Measurements from ENCODE around the gene ZNF718. TPM values are rescaled to one million over a fixed set of nuclear protein-coding genes. Genes with fewer than 3 reads are reported as not detected.

Gene ZNF718
- polyA plus RNA-seq, 1 donor from 2014 or later: 11.4 TPM

- H3K27me3 ChIP-seq (ENCODE audit: insufficient read depth, low read depth, low read length): peaks cover 3% of the 10 kb centered on the region
- TF ChIP-seq EZH2 (IDR thresholded peaks at IDR 0.05; ENCODE audit: borderline replicate concordance, insufficient read depth, low read length, poor library complexity, severe bottlenecking) (no peak), MXI1 (conservative IDR thresholded peaks at IDR 0.05; ENCODE audit: poor library complexity, severe bottlenecking) (no peak), SMC3 (conservative IDR thresholded peaks at IDR 0.05; ENCODE audit: poor library complexity) (no peak), EP300 (conservative IDR thresholded peaks at IDR 0.05; ENCODE audit: poor library complexity, severe bottlenecking) (no peak), RAD21 (conservative IDR thresholded peaks at IDR 0.05) (no peak), TAF1 (IDR thresholded peaks at IDR 0.05; ENCODE audit: low read depth) (no peak), POLR2AphosphoS5 (IDR thresholded peaks at IDR 0.05) (no peak)
- TF ChIP-seq, protein P1, sequence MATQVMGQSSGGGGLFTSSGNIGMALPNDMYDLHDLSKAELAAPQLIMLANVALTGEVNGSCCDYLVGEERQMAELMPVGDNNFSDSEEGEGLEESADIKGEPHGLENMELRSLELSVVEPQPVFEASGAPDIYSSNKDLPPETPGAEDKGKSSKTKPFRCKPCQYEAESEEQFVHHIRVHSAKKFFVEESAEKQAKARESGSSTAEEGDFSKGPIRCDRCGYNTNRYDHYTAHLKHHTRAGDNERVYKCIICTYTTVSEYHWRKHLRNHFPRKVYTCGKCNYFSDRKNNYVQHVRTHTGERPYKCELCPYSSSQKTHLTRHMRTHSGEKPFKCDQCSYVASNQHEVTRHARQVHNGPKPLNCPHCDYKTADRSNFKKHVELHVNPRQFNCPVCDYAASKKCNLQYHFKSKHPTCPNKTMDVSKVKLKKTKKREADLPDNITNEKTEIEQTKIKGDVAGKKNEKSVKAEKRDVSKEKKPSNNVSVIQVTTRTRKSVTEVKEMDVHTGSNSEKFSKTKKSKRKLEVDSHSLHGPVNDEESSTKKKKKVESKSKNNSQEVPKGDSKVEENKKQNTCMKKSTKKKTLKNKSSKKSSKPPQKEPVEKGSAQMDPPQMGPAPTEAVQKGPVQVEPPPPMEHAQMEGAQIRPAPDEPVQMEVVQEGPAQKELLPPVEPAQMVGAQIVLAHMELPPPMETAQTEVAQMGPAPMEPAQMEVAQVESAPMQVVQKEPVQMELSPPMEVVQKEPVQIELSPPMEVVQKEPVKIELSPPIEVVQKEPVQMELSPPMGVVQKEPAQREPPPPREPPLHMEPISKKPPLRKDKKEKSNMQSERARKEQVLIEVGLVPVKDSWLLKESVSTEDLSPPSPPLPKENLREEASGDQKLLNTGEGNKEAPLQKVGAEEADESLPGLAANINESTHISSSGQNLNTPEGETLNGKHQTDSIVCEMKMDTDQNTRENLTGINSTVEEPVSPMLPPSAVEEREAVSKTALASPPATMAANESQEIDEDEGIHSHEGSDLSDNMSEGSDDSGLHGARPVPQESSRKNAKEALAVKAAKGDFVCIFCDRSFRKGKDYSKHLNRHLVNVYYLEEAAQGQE (IDR thresholded peaks at IDR 0.05; ENCODE audit: borderline replicate concordance): no peak
- TF ChIP-seq, protein P2, sequence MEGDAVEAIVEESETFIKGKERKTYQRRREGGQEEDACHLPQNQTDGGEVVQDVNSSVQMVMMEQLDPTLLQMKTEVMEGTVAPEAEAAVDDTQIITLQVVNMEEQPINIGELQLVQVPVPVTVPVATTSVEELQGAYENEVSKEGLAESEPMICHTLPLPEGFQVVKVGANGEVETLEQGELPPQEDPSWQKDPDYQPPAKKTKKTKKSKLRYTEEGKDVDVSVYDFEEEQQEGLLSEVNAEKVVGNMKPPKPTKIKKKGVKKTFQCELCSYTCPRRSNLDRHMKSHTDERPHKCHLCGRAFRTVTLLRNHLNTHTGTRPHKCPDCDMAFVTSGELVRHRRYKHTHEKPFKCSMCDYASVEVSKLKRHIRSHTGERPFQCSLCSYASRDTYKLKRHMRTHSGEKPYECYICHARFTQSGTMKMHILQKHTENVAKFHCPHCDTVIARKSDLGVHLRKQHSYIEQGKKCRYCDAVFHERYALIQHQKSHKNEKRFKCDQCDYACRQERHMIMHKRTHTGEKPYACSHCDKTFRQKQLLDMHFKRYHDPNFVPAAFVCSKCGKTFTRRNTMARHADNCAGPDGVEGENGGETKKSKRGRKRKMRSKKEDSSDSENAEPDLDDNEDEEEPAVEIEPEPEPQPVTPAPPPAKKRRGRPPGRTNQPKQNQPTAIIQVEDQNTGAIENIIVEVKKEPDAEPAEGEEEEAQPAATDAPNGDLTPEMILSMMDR (IDR thresholded peaks at IDR 0.05; ENCODE audit: poor library complexity, severe bottlenecking): no peak
- H3K9me2 ChIP-seq (ENCODE audit: insufficient read depth, low read length): no peaks in the 10 kb centered on the region
- no peak overlapping the region for H3K4me2 ChIP-seq (ENCODE audit: low read length)
- no peaks in the 10 kb centered on the region for H3K36me3 ChIP-seq (ENCODE audit: insufficient read depth, low read length)
- H3K4me3 ChIP-seq (ENCODE audit: low read length): no peak overlapping the region
- H3K9ac ChIP-seq (ENCODE audit: low read length): no peak overlapping the region
- no peaks in the 10 kb centered on the region for H3K9me3 ChIP-seq (ENCODE audit: low read length)
- no peaks in the 10 kb centered on the region for H3F3A ChIP-seq (ENCODE audit: insufficient read depth, low read length, poor library complexity, severe bottlenecking)
- H3K27ac ChIP-seq (ENCODE audit: low read length): no peak overlapping the region
- H3K79me2 ChIP-seq (replicated peaks; ENCODE audit: insufficient read depth, low read length): no peaks in the 10 kb centered on the region
- no peaks in the 10 kb centered on the region for H4K20me1 ChIP-seq (ENCODE audit: insufficient read depth)
- no peak overlapping the region for H2AFZ ChIP-seq (ENCODE audit: low read depth, low read length)
These were observed 10.2 kb upstream of the ZNF718 start for GRCh38 chr4:114149-114548.

DNA sequence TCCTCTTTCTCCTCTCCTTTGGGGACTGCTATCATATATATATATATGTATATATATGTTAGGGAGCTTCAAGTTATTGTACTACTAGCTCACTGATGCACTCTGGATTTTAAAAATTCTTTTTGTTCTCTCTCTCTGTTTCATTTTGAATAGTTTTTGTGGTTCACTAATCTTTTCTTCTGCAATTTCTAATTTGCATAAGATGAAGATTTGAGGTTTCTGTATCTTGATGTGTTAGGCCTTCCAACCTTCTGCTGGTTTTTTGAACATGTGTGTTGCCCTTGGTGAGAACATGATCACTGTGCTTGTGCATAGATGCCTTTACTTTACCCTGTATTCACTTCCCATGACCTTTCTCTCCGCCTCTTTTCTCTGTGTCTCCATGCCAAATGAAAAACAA lies 7.8 kb upstream of the ZNF718 start:
- TF ChIP-seq TAF1 (IDR thresholded peaks at IDR 0.05; ENCODE audit: low read depth) (no peak), RAD21 (conservative IDR thresholded peaks at IDR 0.05) (no peak), POLR2AphosphoS5 (IDR thresholded peaks at IDR 0.05) (no peak), MXI1 (conservative IDR thresholded peaks at IDR 0.05; ENCODE audit: poor library complexity, severe bottlenecking) (no peak)
- no peaks in the 10 kb centered on the region for H3K79me2 ChIP-seq (replicated peaks; ENCODE audit: insufficient read depth, low read length)

More for the DNA sequence above, 7.8 kb upstream of the ZNF718 start:
- Histone ChIP-seq H3K9me2 (ENCODE audit: insufficient read depth, low read length) (no peaks in the 10 kb centered on the region), H3K36me3 (ENCODE audit: insufficient read depth, low read length) (no peaks in the 10 kb centered on the region), H3K27ac (ENCODE audit: low read length) (no peak overlapping the region), H3F3A (ENCODE audit: insufficient read depth, low read length, poor library complexity, severe bottlenecking) (no peaks in the 10 kb centered on the region), H3K4me3 (ENCODE audit: low read length) (no peak overlapping the region), H2AFZ (ENCODE audit: low read depth, low read length) (no peak overlapping the region), H4K20me1 (ENCODE audit: insufficient read depth) (no peaks in the 10 kb centered on the region), H3K27me3 (ENCODE audit: insufficient read depth, low read depth, low read length) (no peaks in the 10 kb centered on the region), H3K9me3 (ENCODE audit: low read length) (no peaks in the 10 kb centered on the region), H3K4me2 (ENCODE audit: low read length) (no peak overlapping the region), H3K9ac (ENCODE audit: low read length) (no peak overlapping the region)
